Hematopoietic multipotent progenitor cell treated with erythropoietin and hydrocortisone succinate and interleukin-3 and kit ligand, for 8 days (in vitro differentiated cells): ENCODE data around the gene PADI1.

ENCODE experiments used
- DNase-seq: peaks from one replicate; pipeline ENCODE4 v3.0.0-alpha.2; 2015

The PADI1 gene

DNA sequence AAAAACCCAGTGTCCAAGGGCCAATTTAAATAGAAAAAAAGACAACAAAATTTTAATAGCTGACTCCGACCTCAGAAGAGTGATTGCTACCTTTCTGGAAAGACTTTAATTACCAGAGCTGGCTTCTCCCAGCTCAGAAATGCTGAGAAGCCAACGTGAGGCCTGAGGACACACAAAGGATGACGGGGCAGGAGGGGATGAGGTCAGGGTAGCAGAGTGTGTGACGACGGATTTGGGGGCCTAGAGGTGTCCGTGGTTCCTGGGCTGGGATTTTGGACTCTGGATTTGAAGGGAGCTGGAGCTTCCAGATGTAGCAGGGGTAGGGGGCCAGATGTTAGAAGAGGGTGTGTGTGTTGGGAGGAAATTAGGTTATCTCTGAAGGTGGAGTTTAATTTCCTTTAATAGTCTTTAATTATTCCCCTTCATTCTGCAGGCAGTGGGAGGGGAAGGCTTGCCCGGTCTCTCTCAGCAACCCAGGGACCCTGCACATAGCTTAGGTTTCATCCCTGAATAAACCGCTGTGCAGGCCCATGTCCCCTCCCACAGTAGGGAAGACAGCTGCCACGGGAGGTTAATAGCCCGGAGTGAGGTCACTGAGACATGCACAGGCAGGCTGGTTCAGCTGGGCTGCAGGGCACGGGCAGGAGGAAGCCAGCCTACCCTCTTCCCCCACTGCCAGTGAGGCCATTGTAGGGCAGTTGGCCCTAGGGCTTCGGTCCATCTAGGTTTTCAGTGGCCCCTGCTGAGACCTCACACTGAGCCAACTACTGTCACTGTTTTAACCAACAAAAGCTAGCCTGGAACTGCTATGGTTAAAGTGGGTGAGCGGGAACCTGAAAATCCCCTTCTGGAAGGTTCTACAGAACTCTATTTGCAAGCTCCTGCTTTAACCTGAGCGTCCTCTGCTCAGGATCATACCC is 40.2 kb downstream of the PADI1 start:
- no peak for DNase-seq

DNA sequence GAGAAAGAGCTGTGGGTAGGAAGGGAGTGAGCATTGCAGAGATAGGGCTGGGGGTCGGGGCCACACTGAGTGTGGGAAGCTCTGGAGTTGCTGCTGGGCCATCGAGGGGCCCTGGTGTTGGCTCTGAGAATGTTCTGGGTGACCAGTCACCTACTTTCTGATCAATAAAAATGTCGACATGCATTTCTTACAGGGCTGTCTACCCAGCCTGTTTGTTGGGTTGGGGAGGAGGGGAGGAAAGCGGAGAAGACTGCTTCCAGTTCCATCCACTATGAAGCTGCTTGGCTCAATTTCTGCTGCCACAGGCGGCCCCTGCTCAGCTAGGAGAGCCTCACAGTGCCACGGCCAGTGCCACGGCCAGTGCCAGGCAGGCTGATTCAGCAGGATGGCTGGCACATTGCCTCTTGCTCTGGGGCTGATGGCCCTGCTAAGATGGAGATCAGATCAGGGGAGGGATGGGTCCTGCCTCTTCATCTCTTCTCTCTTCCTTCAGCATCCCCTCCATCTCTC is 40.9 kb downstream of the PADI1 start:
- no peak for DNase-seq

DNA sequence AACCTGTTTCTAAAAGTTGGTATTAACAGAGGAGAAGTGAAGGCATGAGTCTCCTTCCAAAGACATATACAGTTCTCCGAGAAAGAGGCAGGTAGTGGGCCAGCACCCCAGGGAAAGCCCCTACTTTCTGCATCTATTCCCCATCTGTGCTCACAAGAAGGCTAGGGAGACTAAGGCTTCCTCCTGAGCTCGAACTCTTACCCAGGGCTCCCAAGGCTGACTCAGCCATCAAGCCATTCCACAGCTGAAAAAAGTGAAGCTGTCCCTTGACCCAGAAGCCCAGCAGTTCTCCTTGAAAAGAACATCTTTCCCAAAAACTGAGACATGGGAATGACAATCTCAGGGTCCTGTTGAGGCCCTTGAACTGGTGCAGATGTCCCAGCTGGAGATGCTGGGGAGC is 42.0 kb downstream of the PADI1 start:
- no peak for DNase-seq

DNA sequence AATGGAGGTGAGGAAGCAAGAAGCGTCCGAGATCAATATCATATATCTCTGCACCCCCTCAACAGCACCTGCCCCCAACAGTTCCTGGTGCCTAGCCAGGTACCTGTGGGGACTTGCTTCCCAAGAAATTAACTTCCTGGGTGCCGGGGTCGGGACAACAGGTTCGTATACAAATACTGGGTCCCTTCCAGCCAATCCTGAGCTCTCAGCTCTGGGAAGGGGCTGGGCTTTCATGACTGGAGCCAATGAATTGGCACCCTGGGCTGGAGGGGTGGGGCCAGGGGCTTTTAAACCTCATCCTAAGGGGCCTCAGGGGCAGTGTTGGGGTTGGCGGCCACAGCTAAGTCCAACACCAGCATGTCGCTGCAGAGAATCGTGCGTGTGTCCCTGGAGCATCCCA is 43.9 kb downstream of the PADI1 start, which contains the start of gene PADI3:
PADI3 (plus strand) TSS at position 318 of the 400 bp plus-strand sequence; CDS start at position 358, 40 bp downstream.
- no peak for DNase-seq

DNA sequence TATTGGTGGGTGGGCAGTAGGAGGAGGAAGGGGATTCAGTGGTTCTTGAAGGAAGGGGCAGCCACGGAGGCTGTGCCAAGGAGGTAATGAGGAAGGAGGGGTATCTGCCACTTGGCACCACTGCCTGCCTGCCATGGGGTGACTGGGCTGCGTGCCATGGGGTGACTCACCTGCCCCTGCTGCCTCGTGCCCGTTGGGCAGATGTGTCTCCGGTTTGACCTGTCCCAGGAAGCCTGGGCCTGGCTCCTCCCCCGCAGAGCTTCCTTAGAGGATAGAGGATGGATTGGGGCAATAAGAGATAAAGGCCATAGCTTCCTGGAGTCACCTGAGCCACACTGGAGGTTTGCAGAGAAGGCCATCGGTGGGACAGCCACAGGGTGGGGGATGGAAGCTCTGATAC is 45.7 kb downstream of the PADI1 start:
- DNase-seq: peak; percentile 27

DNA sequence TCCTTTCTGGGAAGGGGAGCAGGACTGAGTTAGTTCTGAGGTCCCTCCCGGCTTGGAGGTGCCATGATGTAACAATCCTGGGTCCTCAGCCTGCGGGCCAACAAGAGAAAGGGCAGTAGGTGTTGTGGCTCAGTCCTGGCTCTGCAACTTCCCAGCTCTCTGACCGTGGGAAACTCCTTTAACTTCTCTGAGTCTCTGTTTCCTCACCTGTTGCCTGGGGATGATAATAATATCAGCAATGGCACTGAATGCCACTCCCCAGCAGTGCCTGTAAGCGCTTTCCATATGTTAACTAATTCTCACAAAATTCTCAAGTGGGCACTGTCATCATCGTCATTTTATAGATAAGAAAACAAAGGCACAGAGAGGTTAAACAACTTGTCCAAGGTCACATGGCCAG is 46.3 kb downstream of the PADI1 start:
- DNase-seq: no peak

DNA sequence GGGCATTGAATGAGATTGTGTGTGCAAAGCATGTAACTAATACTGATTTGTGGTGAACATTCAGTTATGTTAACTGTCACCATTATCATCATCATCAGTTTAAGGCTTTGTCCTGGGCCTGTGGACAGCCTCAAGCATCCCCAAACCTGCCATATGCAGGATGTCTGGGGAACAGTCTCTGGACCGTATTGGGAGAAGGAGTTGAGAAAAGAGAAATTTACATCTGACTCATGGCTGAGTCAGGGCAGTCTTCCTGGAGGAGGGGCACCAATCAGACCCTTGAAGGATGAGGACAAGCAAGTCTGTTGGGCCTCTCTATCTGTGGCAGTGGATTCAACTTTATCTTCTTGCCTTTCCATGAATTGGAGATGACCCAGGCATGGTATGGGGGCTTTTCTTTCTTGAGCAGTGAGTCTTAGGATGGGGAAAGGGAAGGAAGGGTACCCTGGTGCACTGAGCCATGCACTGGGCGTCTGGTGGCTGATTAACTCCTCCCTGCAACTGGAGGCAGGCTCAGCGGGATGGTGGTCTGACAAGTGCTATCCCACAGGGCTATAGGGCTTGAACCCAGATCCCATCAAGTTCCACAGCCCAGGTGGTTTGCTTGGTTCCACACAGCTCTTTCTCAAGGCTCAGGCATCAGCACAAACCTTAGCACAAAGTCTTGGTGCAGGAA is 46.9 kb downstream of the PADI1 start:
- DNase-seq: no peak

DNA sequence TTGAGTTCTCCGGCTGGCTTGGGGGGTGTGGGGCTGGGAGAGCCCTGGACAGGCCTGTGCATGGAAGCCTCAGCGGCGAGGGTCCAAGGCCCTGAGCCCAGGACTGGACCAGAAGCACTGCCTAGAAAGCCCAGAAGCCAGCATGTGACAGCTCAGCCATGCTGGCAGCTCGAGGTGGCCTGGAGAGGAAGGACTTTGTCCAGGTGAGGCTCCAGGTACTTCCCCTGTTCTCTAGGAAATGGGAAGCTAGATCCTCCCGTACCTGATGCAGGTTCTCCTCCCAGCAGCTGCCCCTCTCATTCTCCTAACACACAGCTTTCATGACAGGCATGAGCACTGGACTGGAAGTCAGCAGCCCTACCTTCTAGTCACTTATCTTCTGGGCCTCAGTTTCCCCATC is 50.4 kb downstream of the PADI1 start:
- no peak for DNase-seq

DNA sequence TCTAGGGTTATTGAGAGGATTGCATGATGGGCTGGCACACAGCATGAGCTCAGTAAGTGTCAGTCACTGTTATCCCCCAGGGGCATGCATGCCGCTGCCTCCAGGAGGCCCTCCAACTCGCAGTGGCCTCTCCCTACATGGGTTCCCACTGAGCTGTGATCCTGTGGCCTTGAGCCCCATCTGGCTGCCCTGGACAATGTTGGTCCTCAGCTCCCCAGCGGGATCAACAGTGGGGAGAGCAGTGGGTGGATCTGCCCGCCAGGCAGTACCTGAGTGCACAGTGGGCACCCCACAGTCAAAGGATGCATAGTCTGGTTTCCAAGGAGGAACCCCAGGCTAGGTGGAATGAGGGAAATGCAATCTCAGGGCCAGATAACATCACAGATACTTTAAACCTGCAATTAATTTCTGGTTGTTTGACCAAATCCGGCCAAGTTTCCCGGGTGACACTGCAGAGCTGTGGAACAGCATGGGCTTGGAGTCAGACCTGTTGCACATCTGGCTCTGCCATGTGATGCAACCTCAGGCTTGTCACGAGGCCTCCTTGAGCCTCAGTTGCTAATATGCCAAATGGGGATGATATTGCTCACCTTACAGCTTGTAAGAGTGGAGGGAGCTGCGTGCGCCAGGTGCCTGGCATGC is 53.3 kb downstream of the PADI1 start:
- DNase-seq: no peak

DNA sequence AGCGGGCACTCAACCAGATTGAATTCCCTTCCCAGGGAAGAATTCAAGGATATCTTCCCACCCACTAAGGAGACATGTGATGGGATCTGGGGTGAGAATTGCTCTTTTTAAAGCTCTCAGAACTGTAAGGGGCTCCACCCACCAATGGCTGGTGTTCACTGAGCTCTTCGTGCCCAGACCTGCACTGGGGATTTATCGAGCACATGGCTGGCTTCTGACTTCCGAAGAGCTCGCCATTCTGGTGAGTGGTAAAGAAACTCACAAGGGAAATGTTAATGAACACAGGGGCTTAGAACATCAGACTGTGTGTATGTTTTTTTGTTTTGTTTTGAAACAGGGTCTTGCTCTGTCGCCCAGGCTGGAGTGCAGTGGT is 53.8 kb downstream of the PADI1 start:
- DNase-seq: no peak

DNA sequence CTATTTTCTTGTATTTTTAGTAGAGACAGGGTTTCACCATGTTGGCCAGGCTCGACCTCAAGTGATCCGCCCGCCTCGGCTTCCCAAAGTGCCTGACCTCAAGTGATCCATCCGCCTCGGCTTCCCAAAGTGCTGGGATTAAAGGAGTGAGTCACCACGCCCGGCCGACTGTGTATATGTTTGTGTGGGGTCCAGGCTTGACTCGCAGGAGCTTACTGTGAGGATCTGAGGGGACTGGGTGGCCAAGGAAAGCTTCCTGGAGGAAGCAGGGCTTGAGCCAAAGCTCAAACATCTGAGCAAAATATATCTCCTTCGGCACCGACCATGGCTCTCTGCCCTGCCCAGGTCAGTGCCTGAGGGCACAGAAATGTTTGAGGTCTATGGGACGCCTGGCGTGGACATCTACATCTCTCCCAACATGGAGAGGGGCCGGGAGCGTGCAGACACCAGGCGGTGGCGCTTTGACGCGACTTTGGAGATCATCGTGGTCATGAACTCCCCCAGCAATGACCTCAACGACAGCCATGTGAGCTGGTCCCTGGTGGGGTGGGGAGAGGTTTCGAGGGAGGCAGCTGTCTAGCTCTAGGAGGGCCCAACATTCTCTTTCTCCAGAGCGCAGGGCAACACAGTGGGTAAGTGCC is 54.4 kb downstream of the PADI1 start:
- no peak for DNase-seq

DNA sequence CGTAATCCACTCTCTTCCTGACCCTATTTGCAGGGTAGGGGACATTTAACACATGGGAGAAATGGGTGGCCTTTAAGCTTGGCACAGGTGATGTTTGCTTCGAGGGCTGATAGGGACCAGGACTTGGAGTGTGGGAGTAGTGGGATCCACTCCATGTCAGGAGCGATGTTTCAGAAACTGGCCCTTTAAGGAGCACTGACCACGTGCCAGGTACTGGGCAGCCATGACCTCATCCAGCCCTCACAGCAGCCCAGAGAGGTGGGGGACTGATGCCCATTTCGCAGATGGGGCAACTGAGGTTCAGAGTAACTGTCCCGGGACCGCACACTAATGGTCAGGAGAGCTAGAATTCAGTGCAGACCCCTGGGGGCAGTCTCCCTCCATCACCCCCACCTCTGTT is 55.3 kb downstream of the PADI1 start:
- DNase-seq: no peak

DNA sequence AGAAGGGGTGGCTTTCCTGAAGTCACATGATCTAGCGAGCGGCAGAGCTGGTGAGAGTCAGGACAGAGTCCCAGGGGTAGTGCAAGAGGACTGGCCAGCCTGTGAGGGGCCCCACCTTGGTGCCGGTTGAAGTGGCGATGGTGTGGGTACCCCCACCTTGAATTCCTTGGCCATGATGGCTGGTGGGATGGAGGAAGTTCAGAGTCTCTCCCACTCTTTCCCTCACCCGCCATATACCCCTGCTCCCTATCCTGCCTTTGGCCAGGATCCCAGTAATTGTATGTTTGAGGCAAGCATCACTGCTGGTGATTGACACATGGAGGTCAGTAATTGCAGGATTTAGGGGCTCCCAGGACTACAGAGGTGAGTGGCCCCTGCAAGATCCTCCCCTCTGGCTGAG is 55.8 kb downstream of the PADI1 start:
- DNase-seq: no peak

DNA sequence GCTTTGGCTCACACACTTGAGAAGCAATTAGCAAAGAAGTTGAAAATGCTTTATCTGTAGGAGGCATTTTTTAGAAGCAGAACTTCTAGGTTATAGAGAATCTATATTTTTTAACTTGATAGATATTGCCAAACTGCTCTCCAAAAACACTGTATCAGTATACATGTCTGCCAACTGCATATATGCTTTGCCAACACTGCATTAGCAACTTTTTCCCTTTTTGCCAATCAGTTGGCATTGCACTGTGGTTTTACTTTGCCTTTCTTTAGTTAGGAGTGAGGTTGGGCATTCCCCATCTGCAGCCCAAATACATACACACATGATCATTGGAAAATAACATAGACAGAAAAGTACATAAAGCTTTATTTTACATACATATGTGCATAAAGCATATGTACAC is 59.0 kb downstream of the PADI1 start:
- no peak for DNase-seq

DNA sequence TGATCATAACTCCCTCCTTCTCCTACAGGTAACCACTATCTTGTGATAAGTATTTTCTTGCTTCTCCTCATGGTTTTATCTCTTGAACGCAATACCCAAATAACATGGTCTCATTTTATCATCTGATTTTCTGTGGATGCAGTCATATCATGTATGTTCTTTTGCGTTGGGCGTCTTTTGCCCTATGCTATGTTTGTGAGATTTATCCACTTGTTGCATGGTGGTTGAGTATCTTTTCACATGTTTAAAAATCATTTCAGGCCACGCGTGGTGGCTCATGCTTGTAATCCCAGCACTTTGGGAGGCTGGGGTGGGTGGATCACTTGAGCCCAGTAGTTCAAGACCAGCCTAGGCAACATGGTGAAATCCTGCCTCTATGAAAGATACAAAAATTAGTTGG is 59.5 kb downstream of the PADI1 start:
- DNase-seq: no peak

DNA sequence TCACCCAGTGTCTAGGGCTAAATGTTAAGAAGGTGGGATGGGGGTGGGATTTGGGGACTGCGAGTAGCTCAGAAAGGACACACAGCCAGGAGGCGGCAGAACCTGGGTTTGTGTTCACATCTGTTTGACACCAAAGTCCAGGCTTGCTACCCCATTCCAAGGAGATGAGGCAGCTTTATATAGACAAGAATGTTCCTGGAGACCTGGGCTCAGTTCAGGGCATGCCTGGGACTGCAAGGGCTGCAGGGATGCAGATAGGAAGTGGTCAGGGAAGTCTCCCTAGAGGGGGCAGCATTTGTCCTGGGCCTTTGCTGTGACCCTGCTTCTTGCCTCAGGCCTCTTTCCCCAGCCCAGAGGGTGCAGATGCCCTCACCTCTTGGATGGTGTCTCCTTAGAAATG is 60.2 kb downstream of the PADI1 start:
- no peak for DNase-seq

DNA sequence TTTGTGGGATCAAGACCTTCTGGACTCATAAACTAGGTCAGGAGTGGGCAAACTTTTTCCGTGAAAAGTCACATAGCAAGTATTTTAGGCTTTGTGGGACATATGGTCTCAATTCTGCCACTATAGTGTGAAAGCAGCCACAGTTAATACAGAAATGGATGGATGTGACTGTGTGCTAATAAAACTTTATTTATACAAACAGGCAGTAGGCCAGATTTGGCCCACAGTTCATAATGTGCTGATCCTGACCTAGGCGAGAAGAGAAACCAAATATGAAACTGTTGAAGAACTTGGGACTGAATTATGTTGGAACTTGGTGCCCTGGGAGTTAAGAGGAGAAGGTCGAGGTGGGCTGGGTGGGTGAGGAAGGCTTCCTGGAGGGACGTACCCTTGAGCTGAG is 61.0 kb downstream of the PADI1 start:
- no peak for DNase-seq

DNA sequence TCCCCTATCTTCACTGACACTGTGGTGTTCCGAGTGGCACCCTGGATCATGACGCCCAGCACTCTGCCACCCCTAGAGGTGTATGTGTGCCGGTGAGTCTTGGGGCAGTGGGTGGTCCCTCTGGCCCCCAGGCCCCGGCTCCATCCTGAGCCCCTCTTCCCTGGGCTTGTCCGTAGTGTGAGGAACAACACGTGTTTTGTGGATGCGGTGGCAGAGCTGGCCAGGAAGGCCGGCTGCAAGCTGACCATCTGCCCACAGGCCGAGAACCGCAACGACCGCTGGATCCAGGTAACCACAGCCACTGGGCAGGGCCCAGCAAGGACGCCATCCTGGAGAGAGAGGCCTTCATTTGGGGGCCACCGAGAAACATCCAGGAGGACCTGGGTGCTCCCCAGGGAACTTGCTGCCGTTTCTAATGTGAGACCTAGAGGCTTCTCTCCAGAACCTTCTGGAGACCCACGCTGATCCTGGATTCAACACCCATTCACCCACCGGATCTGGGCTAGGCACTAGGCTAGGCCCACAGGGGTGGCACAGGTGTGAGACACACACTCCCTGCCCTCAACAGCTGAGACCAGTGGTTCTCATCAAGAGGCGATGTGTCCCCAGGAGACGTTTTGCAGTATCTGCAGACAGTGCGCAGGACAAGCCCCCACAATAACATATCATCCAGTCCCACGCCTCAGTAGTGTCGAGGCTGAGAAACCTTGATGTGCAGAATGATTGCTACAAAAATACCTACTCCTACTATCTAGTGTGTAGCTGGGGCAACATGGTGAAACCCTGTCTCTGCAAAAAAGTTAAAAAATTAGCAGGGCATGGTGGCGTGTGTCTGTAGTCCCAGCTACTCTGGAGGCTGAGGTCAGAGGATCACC is 66.2 kb downstream of the PADI1 start:
- no peak for DNase-seq

DNA sequence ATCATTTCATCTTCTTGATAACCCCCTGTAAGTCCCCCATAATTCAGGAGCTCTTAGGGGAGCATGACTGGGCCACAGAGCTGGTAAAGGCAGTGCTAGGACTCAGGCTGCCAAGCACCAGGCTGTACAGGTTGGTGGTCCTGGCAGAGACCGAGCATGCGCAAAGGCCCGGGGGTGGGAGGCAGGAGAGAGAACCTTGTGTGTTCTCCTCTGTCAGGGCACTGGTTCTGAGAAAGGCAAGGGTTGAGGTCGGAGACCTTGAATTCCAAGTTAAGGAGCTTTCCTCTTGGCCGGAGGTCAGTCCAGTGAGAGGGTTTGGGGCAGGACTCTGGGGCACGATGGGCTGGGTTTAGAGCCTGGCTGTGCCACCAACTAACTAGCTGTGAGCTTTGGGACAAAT is 67.1 kb downstream of the PADI1 start:
- no peak for DNase-seq

DNA sequence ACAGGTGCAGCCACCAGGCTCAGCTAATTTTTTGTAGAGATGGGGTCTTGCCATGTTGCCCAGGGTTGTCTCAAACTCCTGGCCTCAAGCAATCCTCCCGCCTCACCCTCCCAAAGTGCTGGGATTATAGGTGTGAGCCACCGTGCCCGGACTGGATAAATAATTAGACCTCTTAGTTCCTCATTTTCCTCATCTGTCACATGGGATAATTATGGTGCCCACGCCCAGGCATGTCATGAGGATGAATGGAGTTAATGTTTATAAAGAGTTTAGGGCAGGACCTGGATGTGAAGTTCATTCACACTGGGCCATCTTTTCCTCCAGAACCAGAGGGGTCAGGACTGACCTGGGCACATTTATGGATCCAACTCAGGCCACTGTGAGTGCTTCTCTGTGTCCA is 67.7 kb downstream of the PADI1 start:
- DNase-seq: no peak

DNA sequence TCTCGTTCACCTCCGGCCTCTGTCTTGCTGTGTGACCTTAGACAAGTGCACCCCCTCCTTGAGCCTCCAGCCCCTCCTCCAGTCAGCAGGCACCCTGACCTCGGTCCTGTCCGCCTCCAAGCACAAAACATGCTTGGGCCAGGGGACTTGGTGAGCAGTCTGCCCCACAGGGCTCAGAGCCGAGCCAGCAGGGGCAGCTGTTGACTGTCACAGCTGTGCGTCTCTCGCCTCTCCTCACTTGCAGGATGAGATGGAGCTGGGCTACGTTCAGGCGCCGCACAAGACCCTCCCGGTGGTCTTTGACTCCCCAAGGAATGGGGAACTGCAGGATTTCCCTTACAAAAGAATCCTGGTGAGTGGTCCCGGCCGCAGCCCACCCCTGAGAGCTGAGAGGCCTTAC is 68.2 kb downstream of the PADI1 start:
- DNase-seq: no peak
